ENCODE data around the gene LNP1. TPM values are rescaled to one million over a fixed set of nuclear protein-coding genes. Genes with fewer than 3 reads are reported as not detected.

The LNP1 gene
- total RNA-seq, 2 experiments from 2014 or later, result 2.2 to 2.4 TPM

GRCh38 chr3:100370756-100371155, 30.6 kb upstream of the LNP1 start:
- Mint-ChIP-seq H3K27ac (no peak overlapping the region), H3K27me3 (ENCODE audit: low read depth) (no peaks in the 10 kb centered on the region), H3K4me3 (no peak overlapping the region), H3K4me1 (ENCODE audit: low read depth) (no peaks in the 10 kb centered on the region), H3K9me3 (no peaks in the 10 kb centered on the region), H3K36me3 (ENCODE audit: low read depth) (peaks cover 27% of the 10 kb centered on the region)
- no peak for DNase-seq
- CTCF ChIA-PET, result no interaction called here
- intact Hi-C loops (cut with micrococcal nuclease), result no loop called here

- no peak for DNase-seq
- Mint-ChIP-seq H3K4me3 (no peak overlapping the region), H3K27ac (no peak overlapping the region), H3K9me3 (no peaks in the 10 kb centered on the region), H3K36me3 (ENCODE audit: low read depth) (peaks cover 28% of the 10 kb centered on the region), H3K27me3 (ENCODE audit: low read depth) (no peaks in the 10 kb centered on the region), H3K4me1 (ENCODE audit: low read depth) (peaks cover 2% of the 10 kb centered on the region)
- CTCF ChIA-PET, result no interaction called here
- intact Hi-C loops (cut with micrococcal nuclease), result no loop called here
Measured at GRCh38 chr3:100374521-100374920, 26.8 kb upstream of the LNP1 start.

DNA sequence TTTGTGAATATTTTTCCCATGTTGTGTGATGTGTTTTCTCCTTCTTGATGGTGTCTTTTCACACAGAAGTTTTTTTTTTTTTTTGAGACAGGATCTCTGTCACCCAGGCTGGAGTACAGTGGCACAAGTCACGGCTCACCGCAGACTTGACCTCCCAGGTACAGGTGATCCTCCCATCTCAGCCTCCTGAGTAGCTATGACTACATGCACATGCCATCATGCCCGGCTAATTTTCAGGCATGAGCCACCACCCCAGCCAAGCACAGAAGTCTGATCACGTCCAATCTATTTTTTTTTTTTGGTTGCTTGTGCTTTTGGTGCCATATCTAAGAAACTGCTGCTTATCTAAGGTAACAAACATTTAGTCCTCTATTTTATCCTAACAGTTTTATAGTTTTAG, 25.0 kb upstream of the LNP1 start:
- no peaks in the 10 kb centered on the region for H3K9me3 Mint-ChIP-seq
- H3K4me3 Mint-ChIP-seq, result no peak overlapping the region
- H3K4me1 Mint-ChIP-seq (ENCODE audit: low read depth), result peaks cover 2% of the 10 kb centered on the region
- H3K27ac Mint-ChIP-seq, result no peak overlapping the region
- intact Hi-C loops (cut with micrococcal nuclease), result no loop called here
- DNase-seq, result no peak
- CTCF ChIA-PET, result no interaction called here
- H3K27me3 Mint-ChIP-seq (ENCODE audit: low read depth), result no peaks in the 10 kb centered on the region
- H3K36me3 Mint-ChIP-seq (ENCODE audit: low read depth), result peaks cover 33% of the 10 kb centered on the region

DNA sequence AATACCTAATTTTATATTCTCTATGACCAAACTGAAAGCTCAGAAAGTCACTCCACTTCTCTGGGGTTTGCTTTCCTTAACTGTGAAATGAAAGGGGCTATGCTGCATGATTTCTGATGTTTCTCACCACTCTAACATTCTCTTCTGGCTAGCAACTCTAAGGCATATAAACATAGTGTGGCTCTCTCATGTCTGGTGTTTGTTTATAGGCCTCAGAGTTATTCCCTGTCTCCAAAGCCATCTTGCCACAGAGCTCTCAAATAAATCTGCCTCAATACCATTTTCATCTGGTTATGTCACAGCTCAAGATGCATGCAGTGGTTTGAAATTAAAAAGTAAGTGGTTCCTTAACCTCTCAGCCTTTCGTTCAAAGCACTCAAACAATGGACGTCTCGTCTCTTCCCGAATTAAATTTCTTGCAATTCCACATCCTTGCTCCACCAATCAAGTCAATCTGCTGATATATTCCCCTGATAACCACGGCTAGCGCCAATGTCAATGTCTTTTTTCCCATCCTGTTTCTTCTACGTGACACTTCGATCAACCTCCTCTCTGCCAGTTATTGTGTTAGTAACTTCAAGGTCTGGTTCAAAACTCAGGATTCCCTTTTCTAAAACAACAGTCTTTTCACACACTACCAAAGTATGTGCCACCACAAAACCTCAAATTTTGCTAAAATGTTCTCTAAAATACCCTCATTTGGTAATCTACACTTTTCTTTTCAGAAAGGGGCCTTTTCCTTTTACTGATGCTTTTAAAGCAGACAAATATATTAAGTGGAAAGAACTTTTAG, 16.4 kb upstream of the LNP1 start:
- DNase-seq, result no peak
- Mint-ChIP-seq H3K4me1 (ENCODE audit: low read depth) (peaks cover 11% of the 10 kb centered on the region), H3K9me3 (peaks cover 6% of the 10 kb centered on the region), H3K27me3 (ENCODE audit: low read depth) (no peaks in the 10 kb centered on the region), H3K27ac (no peak overlapping the region), H3K4me3 (no peak overlapping the region), H3K36me3 (ENCODE audit: low read depth) (peaks cover 34% of the 10 kb centered on the region)
- intact Hi-C loops (cut with micrococcal nuclease), result no loop called here
- CTCF ChIA-PET, result interaction anchor here (0.6 kb wide), 1 partner anchor 207 kb away, joined by 3 read pairs; no protein-coding TSS in a partner anchor

DNA sequence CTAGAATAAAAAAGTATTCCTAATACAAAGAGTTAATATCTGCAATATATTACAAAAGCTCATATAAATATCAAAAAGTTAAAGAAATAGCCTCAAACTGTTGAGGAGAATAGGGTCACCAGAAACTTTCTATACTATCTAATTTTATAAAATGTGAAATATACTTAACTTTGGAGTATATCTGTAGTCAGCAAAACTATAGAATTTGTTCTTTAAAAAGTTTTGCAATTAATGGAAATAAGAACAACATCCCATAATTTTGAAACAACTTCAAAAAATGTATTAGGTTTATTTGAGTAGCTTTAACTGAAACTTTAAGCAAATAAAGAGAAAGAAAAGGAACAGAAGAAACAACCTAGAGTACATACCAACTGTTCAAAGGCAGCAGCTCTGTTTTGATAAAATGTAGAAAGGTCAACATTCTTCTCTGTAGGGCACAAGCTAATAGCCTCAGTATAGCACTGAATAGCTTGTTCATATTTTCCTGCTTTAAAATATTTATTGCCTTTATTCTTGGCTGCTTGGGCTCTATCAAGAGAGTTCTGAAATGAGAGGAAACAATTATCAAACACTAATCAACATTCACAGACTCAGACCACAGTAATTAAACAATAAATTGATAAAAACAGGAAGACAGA, 14.8 kb upstream of the LNP1 start:
- H3K27ac Mint-ChIP-seq, result no peak overlapping the region
- peaks cover 11% of the 10 kb centered on the region for H3K4me1 Mint-ChIP-seq (ENCODE audit: low read depth)
- no peak for DNase-seq
- peaks cover 30% of the 10 kb centered on the region for H3K36me3 Mint-ChIP-seq (ENCODE audit: low read depth)
- no peak overlapping the region for H3K4me3 Mint-ChIP-seq
- H3K27me3 Mint-ChIP-seq (ENCODE audit: low read depth), result no peaks in the 10 kb centered on the region
- intact Hi-C loops (cut with micrococcal nuclease), result no loop called here
- H3K9me3 Mint-ChIP-seq, result peaks cover 6% of the 10 kb centered on the region
- CTCF ChIA-PET, result no interaction called here

- H3K27ac Mint-ChIP-seq, result no peak overlapping the region
- H3K36me3 Mint-ChIP-seq (ENCODE audit: low read depth), result peaks cover 30% of the 10 kb centered on the region
- no peak for DNase-seq
- CTCF ChIA-PET, result interaction anchor here (0.7 kb wide), 1 partner anchor 63 kb away, joined by 3 read pairs; no protein-coding TSS in a partner anchor
- no peaks in the 10 kb centered on the region for H3K27me3 Mint-ChIP-seq (ENCODE audit: low read depth)
- peaks cover 6% of the 10 kb centered on the region for H3K9me3 Mint-ChIP-seq
- intact Hi-C loops (cut with micrococcal nuclease), result no loop called here
- H3K4me1 Mint-ChIP-seq (ENCODE audit: low read depth), result peaks cover 20% of the 10 kb centered on the region
- no peak overlapping the region for H3K4me3 Mint-ChIP-seq
Measured at GRCh38 chr3:100389025-100389424, 12.3 kb upstream of the LNP1 start.

DNA sequence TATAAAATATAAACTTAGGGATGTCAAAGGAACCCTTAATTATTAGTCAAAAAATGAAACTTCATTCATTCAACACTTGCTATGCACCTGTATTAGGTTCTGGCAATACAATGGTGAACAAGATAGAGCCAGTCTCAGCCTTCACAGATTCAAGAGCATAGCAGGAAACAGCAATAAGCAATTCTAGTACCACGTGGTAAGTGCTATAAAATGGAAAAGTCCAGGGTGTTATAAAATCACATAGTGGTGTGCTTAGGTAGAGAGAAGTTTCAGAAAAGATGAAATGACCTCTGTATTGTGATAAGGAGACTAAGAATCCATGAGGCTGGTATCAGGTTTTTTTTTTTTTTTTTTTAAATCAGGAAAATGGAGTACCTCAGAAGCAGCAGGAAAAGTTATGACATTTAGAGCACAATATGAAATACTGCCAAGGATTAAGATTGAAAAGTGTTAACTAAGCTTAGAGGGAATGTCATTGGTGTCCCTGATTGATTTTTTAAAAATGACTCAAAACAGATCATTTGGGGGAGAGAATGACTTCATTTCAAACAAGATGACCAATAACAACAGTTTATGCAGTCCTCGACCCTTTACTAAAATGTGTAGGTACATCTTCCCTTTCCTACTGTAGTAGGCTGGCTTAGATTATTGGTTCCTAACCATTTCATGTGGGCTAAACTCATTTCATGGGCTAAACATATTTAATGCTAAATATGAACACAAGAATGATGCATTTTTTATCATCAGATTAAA, 5.5 kb upstream of the LNP1 start:
- Mint-ChIP-seq H3K4me1 (ENCODE audit: low read depth) (peaks cover 57% of the 10 kb centered on the region), H3K27ac (no peak overlapping the region), H3K27me3 (ENCODE audit: low read depth) (no peaks in the 10 kb centered on the region), H3K9me3 (no peaks in the 10 kb centered on the region), H3K36me3 (ENCODE audit: low read depth) (peaks cover 20% of the 10 kb centered on the region), H3K4me3 (no peak overlapping the region)
- CTCF ChIA-PET, result interaction anchor here (0.7 kb wide), 1 partner anchor 204 kb away, joined by 3 read pairs; no protein-coding TSS in a partner anchor
- DNase-seq, result no peak
- intact Hi-C loops (cut with micrococcal nuclease), result no loop called here

DNA sequence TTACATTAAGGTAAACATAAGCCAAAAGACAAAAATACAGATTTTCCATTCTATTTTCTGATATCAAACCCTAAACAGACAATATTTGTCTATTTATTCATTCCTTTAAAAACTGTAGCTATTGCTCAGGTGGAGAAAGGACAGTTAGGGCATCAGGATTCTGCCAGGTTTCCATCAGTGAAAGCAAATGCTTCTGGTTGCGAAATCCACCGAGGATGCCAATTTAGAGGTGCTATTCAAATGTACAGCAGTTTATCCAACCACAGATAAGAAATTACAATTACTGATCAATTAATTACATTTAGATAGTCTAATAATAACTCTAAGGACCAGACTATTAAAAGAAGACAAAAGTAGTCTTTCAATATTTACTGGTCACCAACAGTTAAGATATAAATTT, 4.4 kb upstream of the LNP1 start:
- intact Hi-C loops (cut with micrococcal nuclease), result no loop called here
- no peak overlapping the region for H3K27ac Mint-ChIP-seq

DNA sequence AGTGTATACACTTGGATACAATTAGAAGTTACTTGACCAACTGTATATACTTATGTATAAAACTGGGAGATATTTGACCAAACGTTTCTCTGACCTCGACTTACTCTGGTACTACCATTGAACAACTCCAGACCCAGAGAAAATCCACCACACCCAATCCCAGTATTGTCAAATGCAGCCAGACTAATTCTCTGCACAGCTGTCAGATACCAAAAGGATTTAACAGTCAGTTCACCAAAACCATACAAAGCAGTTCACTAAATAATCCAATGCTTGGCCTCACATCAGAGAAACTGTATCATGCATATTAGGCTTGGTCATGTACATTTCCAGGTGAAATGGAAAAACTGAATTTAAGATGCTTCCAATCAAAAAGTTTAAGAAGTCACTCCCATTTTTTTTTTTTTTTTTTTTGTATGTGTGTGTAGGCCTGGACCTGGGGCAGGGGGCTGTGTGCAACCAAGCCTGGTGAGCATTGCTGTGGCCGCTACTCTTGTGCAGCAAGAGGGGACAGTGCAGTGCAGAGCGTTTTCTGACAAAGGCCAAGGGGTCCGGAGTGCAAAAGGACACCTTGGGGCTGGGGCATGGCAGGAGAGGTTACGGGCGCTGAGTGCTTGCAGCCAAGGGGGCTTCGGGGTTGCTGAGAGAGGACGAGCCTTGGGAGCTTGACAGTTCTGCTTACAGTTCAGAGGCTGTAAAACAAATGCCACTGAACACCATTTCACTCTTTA, 1.8 kb upstream of the LNP1 start:
- CTCF ChIA-PET, result interaction anchor here (0.6 to 1.2 kb wide), 2 partner anchors 9 to 192 kb away, joined by 3 read pairs; no protein-coding TSS in a partner anchor
- no peaks in the 10 kb centered on the region for H3K27me3 Mint-ChIP-seq (ENCODE audit: low read depth)
- H3K4me1 Mint-ChIP-seq (ENCODE audit: low read depth), result peaks cover 59% of the 10 kb centered on the region
- no peaks in the 10 kb centered on the region for H3K9me3 Mint-ChIP-seq
- peaks cover 16% of the 10 kb centered on the region for H3K36me3 Mint-ChIP-seq (ENCODE audit: low read depth)
- H3K27ac Mint-ChIP-seq, result peak overlapping the region; percentile 68
- DNase-seq, result no peak
- intact Hi-C loops (cut with micrococcal nuclease), result loop anchor here (1.0 to 5.0 kb wide), 9 partner anchors 41 to 1842 kb away; partner anchors contain the start of genes SENP7 and ZBTB11
- peak overlapping the region; percentile 95 for H3K4me3 Mint-ChIP-seq

More for the DNA sequence above, 4.4 kb upstream of the LNP1 start:
- Mint-ChIP-seq H3K4me1 (ENCODE audit: low read depth) (peaks cover 57% of the 10 kb centered on the region), H3K36me3 (ENCODE audit: low read depth) (peaks cover 20% of the 10 kb centered on the region), H3K27me3 (ENCODE audit: low read depth) (no peaks in the 10 kb centered on the region), H3K9me3 (no peaks in the 10 kb centered on the region), H3K4me3 (no peak overlapping the region)
- no peak for DNase-seq
- CTCF ChIA-PET, result no interaction called here

GRCh38 chr3:100400419-100400779, 940 bp upstream of the LNP1 start:
- Mint-ChIP-seq H3K4me3 (peak overlapping the region; percentile 95), H3K9me3 (no peaks in the 10 kb centered on the region), H3K36me3 (ENCODE audit: low read depth) (peaks cover 16% of the 10 kb centered on the region), H3K27me3 (ENCODE audit: low read depth) (no peaks in the 10 kb centered on the region), H3K4me1 (ENCODE audit: low read depth) (peaks cover 60% of the 10 kb centered on the region), H3K27ac (peak overlapping the region; percentile 68)
- CTCF ChIA-PET, result interaction anchor here (0.6 kb wide), 2 partner anchors 66 to 1284 kb away, joined by 3 read pairs; no protein-coding TSS in a partner anchor
- DNase-seq, result peak; percentile 77
- intact Hi-C loops (cut with micrococcal nuclease), result loop anchor here (1.0 to 5.0 kb wide), 9 partner anchors 40 to 1843 kb away; partner anchors contain the start of genes SENP7 and ZBTB11

DNA sequence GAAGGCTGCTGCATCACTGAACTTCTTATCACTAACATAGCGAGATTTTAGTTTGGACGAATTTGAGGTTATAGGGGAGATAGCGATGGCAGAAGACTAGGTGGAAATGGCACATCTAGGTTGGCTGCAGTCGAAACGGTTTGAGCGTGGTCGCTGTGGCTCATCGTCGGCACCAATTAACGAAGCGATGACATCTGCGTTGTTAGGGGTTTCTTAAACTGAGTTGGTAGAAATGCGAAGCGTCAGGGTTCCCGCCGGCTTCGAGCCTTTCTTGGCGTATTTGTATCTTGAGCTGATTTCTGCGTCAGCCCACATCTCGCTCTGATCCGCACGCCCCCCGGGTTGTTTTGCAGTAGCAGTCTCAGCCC, 319 bp downstream of the LNP1 start:
- CTCF ChIA-PET, result interaction anchor here (0.6 to 1.0 kb wide), 2 partner anchors 9 to 52 kb away, joined by 3 to 4 read pairs; no protein-coding TSS in a partner anchor
- Mint-ChIP-seq H3K27ac (peak overlapping the region; percentile 98), H3K9me3 (no peaks in the 10 kb centered on the region), H3K4me3 (peak overlapping the region; percentile 95), H3K36me3 (ENCODE audit: low read depth) (peaks cover 20% of the 10 kb centered on the region), H3K27me3 (ENCODE audit: low read depth) (no peaks in the 10 kb centered on the region), H3K4me1 (ENCODE audit: low read depth) (peaks cover 52% of the 10 kb centered on the region)
- DNase-seq, result peak; percentile 64
- intact Hi-C loops (cut with micrococcal nuclease), result loop anchor here (1.0 to 5.0 kb wide), 17 partner anchors 39 to 1844 kb away; partner anchors contain the start of genes CMSS1, NIT2, PCNP and SENP7
